ENCODE results near the gene GRID1.

DNA sequence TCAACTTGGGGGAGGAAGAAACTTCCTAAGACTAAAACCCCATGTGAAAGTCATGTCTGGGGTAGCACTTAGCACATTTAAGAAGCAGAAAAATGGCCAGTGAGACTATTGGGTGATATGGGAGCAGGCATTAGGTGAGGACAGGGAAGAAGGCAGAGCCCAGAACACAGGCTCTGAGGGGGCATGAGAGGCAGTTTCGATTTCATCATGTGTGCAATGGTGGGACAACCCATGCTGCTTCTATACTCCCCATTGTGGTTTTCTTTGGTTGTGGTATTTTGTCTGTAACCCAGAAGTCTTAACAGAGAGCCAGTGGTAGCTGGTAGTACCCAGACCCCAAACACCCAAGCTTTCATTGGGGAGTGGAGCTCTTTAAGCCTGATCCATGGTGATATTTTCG, 752.0 kb downstream of the GRID1 start:
- no peak for TF ChIP-seq GATA2 (IDR thresholded peaks at IDR 0.05; ENCODE audit: low read depth, low read length)
- TF ChIP-seq GATA3 (IDR thresholded peaks at IDR 0.05; ENCODE audit: low read depth, low read length), result no peak

Data from SH-SY5Y (cell line).